ENCODE measurements around the gene SLX9. TPM values are rescaled to one million over a fixed set of nuclear protein-coding genes. Genes with fewer than 3 reads are reported as not detected.

The SLX9 gene
- total RNA-seq, 1 donor from 2014 or later, result 19.8 TPM

- DNase-seq (ENCODE audit: low read depth in 2 of 2), result peak; percentile 94 to 96
These were observed 18.8 kb downstream of the SLX9 start for GRCh38 chr21:44958471-44959191.

- DNase-seq (ENCODE audit: low read depth in 2 of 2), result no peak
These were observed 19.7 kb downstream of the SLX9 start for GRCh38 chr21:44959376-44960091.

- DNase-seq (ENCODE audit: low read depth in 2 of 2), result no peak
These were observed 20.6 kb downstream of the SLX9 start for GRCh38 chr21:44960141-44961092.

GRCh38 chr21:44962403-44962966 is 22.7 kb downstream of the SLX9 start:
- DNase-seq (ENCODE audit: low read depth in 2 of 2), result peak; percentile 79 to 98

- DNase-seq (ENCODE audit: low read depth in 2 of 2), result no peak
These were observed 24.6 kb downstream of the SLX9 start for GRCh38 chr21:44964381-44964780.

- DNase-seq (ENCODE audit: low read depth in 2 of 2), result no peak
These were observed 25.6 kb downstream of the SLX9 start for GRCh38 chr21:44965251-44966022.

- DNase-seq (ENCODE audit: low read depth in 2 of 2), result peak in 1 of 2 donors; percentile 23
These were observed 26.6 kb downstream of the SLX9 start for GRCh38 chr21:44966135-44967081.

- no peak for DNase-seq (ENCODE audit: low read depth in 2 of 2)
These were observed 27.5 kb downstream of the SLX9 start for GRCh38 chr21:44967082-44968047.

- no peak for DNase-seq (ENCODE audit: low read depth in 2 of 2)
These were observed 29.3 kb downstream of the SLX9 start for GRCh38 chr21:44969066-44969670.

- DNase-seq (ENCODE audit: low read depth in 2 of 2), result peak; percentile 43 to 50
These were observed 30.3 kb downstream of the SLX9 start for GRCh38 chr21:44969931-44970755.

- no peak for DNase-seq (ENCODE audit: low read depth in 2 of 2)
These were observed 31.2 kb downstream of the SLX9 start for GRCh38 chr21:44970766-44971671.

GRCh38 chr21:44971672-44971995 is 31.8 kb downstream of the SLX9 start:
- no peak for DNase-seq (ENCODE audit: low read depth in 2 of 2)

GRCh38 chr21:44972301-44972814 is 32.5 kb downstream of the SLX9 start:
- DNase-seq (ENCODE audit: low read depth in 2 of 2), result no peak

GRCh38 chr21:44972821-44973220 is 33.0 kb downstream of the SLX9 start:
- DNase-seq (ENCODE audit: low read depth in 2 of 2), result no peak

- no peak for DNase-seq (ENCODE audit: low read depth in 2 of 2)
These were observed 33.8 kb downstream of the SLX9 start for GRCh38 chr21:44973598-44973997.

- DNase-seq (ENCODE audit: low read depth in 2 of 2), result no peak
These were observed 34.8 kb downstream of the SLX9 start for GRCh38 chr21:44974676-44975075.

Data from lung microvascular endothelial cell (primary cell).